ENCODE data around the gene SMIM23. TPM values are rescaled to one million over a fixed set of nuclear protein-coding genes. Genes with fewer than 3 reads are reported as not detected.

Gene SMIM23
- total RNA-seq: not detected
- long read RNA-seq: 0 reads

DNA sequence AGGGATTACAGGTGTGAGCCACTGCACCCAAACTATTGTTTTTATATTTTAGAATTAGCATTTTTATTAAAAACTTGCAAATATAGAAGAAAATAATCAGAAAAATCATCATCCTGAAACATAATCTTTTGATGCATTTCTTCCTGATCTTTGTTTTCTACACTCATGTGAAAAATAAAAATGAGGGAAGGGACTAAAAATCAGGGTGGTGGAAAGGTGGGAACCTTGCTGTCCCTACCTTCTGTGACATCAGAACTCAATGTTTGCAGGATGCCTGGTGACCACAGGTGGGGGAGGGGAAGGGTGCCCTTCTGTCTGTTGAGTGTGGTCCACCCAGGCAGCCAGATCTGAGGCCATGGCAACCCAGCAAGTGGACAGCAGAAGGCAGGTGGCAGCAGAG is at the start of gene SMIM23:
Gene SMIM23, plus strand, starts transcription at position 301 of the 400 bp plus-strand sequence. Its CDS starts 55 bp downstream, at position 356.
- DNase-seq: no peak
- no peak for ATAC-seq (ENCODE audit: poor library complexity)
- intact Hi-C loops (cut with DNase I): no loop called here

DNA sequence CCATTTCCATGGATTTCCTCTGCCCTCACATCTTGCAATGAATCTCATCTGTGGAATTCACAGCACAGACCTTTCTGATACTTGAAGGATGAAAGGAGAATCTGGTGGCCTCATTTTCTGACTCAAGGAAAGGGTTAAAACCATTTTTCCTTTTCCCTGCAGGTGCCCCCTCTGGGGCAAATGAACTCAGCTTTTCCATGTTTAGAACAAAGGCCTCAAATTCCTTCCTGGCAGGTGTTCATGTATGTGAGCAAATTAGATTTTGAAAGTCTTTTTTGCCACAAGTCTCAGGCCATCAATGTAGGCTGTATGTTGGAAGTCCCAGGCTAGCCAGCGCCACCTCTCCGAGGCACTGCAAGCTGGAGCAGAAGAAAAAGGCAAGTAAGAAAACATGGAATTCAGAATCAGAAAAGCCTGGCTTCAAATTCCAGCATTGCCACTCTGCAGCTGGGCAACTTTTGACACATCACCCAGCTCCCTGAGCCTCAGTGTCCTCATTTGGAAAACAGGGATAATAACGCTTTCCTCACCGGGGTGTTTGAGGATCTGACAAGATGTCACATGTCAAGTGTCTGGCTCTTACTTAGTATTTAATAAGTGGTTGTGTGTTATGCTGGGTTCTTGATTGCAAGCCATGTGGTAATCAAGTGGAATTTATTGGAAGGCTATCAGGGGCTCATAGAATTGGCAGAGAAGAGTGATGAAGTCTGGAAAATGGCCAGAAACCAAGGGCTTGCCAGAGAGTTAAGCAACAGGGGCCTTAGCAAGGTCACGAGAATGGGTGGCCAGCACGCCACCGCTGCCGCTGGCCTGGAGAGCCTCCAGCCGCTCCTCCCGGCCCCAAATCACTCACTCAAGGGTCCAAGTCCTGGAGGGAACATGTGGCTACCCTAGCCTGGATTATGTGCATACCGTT is 48.4 kb upstream of the SMIM23 start:
- DNase-seq (peak; percentile 82), ATAC-seq (ENCODE audit: poor library complexity) (peak; percentile 86)
- intact Hi-C loops (cut with DNase I): loop anchor here (10.0 kb wide), 1 partner anchor 108 kb away; no protein-coding TSS in a partner anchor

DNA sequence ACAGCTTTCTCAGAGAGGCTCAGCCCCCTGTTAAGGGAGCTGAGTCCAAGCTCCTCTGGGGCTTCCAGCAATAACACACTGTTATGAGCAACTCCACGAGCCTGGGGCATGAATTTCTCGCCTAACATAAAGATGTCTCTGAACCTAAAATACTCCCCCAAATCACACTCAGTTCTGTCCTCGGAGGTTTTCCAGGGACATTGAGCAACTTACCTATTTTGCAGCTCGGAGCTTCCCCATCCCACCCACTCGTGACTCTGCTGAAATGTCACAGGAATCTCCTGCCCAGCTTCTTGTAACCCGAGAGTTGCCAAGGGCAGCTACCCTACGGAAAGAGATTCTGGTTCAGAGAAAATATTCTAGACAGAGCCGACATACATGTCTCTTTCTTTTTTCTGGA is 47.1 kb upstream of the SMIM23 start:
- intact Hi-C loops (cut with DNase I): loop anchor here (10.0 kb wide), 1 partner anchor 106 kb away; no protein-coding TSS in a partner anchor
- ATAC-seq (ENCODE audit: poor library complexity) (no peak), DNase-seq (no peak)

DNA sequence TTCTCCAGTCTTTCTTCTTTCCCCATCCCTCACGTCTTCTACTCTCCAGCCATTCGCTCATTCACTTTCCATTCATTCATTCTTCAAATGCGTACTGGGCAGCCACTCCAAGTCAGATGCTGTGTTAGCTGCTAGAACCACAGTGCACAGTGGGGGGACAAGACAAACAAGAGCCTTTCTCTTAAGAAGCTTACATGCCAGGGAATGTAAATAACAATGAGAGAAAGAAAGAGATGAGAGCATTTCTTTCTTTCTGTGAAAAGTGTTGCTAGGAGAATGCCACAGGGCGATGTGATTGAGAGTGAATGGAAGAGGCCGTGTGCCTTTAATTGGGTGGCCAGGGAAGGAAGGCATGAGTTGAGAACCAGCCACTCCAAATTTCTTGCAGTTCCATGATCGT is 46.3 kb upstream of the SMIM23 start:
- intact Hi-C loops (cut with DNase I): loop anchor here (10.0 kb wide), 1 partner anchor 106 kb away; no protein-coding TSS in a partner anchor
- ATAC-seq (ENCODE audit: poor library complexity) (no peak), DNase-seq (no peak)

DNA sequence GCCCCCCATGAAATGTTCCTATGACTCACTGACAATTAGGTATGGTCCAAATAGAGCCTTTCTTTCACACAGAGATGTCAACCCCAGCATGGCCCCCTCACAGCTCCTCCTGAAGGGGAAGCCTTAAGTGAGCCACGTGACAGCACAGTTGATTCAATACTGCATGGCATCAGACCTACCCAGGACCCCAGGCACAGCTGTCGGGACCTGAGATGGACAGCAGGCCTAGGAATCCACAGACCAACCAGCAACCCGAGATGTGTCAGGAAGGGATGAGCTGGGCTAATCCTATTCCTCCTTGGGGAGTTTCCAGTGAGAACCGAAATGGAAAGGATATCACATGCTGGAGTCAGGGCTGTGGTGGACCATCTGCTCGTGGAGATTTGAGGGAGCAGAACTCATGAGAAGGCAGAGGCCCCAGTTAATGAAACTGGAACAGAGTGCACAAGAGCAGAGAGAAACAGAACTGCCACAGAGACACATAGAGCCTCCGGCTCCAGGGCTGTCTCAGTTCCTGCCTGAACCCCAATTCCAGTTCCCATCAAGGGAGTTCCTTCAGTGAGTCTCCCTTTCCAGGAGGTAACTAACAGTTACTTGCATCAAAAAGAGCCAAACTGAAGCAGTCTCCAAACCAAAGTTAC is 42.1 kb upstream of the SMIM23 start:
- DNase-seq: no peak
- no peak for ATAC-seq (ENCODE audit: poor library complexity)
- intact Hi-C loops (cut with DNase I): no loop called here

DNA sequence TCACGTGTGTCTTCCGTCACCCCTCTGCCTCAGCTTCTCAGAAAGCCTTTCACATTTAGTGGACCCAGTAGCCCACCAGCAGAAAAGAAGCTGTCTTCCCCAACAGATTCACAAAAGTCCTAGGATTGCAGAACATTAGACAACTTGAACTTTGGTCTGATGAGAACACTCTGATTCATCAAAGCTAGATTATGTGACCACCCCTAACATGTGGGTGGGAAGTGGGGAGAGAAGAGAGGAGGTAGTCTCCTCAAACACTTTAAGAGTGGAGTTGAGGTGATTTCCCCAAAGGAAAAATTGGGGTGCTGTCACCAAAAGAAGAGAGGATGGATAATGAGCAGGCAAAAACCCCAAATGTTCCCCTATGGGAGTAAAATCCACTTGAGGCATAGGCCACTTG is 41.4 kb upstream of the SMIM23 start:
- intact Hi-C loops (cut with DNase I): no loop called here
- ATAC-seq (ENCODE audit: poor library complexity): no peak
- no peak for DNase-seq

DNA sequence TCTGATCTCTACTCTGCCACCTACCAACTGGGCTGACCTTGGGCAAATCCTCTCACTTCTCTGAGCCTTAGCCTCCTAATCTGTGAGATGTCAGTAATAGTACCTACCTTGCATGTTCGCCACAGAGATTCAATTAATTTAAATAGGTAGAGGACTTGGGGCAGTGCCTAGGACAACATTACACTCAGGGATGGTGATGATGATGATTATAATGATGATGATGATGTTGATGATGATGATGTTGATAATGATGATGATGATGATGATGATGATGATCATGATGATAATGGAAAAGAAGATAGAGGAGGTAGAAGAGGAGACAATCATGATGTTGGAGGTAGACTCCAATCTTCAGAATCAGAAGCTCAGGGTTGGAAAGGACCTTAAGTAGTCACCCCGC is 40.7 kb upstream of the SMIM23 start:
- intact Hi-C loops (cut with DNase I): no loop called here
- ATAC-seq (ENCODE audit: poor library complexity) (no peak), DNase-seq (no peak)

DNA sequence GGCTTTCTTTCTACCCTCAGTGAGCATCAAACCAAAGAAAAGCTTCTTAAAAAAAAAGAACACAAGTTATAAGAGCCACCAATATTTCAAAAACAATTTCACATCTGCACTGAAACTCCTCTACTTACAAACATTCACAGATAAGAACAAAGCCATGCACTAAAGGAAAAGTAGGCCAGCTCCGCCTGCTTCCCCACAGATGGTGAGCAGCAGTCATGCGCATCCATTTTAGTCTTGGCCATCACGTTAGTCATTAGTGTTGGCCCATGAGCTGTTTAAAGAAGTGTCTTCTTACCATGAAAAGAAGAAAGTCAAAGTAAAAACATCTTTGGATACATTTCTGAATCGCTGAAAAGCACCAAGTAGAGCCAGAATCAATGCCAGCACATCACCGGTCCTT is 40.0 kb upstream of the SMIM23 start:
- ATAC-seq (ENCODE audit: poor library complexity) (peak; percentile 45), DNase-seq (no peak)
- intact Hi-C loops (cut with DNase I): no loop called here

DNA sequence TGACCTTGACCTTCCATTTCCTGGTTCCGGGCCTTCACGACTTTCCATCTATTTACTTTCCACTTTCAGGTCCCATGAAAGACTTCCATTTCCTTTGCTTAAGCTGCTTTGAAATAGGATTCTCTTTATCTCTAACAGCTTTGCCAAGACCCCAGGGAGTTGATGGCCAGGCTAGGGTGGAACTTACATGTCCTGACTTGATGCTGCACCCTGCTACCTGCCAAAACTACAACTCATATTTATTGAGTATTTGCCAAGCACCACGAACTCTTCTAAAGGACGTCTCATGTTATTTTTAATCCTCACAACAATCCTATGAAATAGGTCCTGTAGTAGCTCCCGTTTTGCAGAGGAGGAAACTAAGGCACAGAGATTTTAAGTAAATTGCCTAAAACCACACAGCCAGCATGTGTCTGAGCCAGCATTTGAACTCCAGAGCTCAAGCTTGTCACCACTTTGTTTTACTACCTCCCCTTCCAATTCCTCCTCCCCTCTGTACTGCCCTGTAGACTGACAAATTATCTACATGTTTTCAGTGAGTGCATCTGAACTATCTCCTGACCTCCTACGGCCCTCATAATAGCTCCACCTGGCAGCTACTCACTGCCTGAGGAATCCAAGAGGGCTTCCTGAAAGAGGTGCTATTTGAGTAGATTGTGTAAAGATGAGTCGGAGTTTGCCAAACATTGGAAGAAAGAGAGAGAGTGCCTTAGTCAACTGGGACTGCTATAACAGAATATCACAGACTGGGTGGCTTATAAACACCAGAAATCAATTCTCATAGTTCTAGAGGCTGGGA is 38.4 kb upstream of the SMIM23 start:
- DNase-seq (no peak), ATAC-seq (ENCODE audit: poor library complexity) (no peak)
- intact Hi-C loops (cut with DNase I): no loop called here

DNA sequence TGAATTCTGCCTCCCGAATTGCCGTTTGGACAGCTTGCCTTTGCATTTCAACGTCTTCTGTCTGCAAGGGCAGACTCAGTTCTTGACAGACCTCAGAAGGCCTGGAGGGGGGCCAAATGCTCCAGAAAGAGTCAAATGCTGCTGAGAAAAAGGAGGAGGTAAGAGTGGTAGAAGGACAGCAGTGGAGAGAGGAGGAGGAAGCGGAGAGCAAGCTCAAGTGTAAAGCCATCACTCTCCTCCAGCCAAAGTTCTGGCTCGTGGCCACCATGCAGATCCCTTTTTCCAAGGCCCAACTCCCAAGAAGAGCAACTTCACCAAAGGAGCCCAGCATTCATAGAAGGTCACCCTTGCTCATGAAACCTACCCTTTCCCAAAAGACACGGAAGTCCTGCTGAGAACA is 36.9 kb upstream of the SMIM23 start:
- intact Hi-C loops (cut with DNase I): no loop called here
- no peak for ATAC-seq (ENCODE audit: poor library complexity)
- DNase-seq: no peak

DNA sequence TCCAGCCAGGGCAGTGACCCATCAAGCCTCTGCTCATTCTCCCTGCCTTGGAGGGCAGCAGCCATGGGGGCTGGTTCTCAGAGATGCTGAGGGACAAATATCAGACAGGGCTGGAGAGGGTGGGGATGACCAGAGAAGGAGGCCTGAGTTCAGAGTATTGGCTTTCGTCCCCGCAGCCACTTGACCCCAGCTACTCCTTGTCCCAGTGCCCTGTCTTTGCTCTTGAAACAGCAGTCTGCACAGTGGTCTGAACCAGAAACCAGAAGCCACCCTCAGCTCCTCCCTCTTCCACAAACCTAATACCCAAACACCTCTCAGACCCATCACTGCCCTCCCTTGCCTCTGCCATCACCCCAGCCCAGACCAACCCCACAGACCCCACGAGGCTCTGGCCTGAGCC is 36.3 kb upstream of the SMIM23 start:
- ATAC-seq (ENCODE audit: poor library complexity) (peak; percentile 14), DNase-seq (no peak)
- intact Hi-C loops (cut with DNase I): no loop called here

DNA sequence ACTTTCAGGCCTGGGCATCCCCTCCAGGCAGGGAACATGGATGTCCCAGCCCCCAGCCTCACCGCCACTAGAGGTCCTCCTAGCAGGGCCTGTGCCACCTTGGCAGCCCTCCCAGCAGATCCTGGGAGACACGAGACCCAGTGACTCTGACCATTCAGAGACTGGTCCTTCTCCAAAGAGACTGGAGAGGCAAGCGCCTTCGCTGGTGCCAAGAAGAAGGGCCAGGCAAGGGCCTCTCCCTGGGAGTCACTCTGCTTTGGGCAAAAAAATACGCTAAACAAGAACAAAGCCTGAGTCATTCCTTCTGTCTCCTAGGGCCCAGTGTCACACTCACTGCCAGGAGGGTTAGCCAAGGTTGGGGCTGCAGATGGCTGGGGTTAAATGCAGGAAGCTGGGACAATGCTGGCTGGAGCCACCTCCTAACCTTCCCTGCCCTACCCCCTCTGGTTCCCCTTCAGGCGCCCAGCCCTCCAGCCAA is 35.3 kb upstream of the SMIM23 start:
- intact Hi-C loops (cut with DNase I): no loop called here
- ATAC-seq (ENCODE audit: poor library complexity): peak; percentile 81

DNA sequence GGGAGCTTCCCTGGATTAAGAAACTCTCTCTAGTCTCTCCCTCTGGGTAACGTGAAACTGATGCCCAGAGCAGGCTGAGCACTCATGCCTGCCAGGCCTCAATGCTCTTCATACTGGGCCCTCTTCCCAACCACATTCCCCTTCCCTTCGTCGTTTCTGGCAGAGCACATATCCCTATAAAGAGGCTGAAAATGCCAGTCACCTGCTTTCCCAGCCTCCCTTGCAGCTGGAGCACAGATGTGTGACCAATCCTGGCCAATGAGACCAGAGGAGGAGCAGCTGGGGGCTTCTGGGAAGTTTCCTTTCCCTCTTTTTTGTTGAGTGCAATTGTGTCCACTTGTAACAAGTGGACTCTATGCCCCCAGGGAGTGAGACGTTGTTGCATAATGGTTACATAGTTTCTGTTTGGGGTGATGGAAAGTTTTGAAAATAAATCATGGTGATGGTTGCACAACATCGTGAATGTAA is 30.2 kb upstream of the SMIM23 start:
- intact Hi-C loops (cut with DNase I): no loop called here
- DNase-seq: no peak
- ATAC-seq (ENCODE audit: poor library complexity): peak; percentile 62

More for the DNA sequence above, 35.3 kb upstream of the SMIM23 start:
- peak; percentile 80 for DNase-seq

DNA sequence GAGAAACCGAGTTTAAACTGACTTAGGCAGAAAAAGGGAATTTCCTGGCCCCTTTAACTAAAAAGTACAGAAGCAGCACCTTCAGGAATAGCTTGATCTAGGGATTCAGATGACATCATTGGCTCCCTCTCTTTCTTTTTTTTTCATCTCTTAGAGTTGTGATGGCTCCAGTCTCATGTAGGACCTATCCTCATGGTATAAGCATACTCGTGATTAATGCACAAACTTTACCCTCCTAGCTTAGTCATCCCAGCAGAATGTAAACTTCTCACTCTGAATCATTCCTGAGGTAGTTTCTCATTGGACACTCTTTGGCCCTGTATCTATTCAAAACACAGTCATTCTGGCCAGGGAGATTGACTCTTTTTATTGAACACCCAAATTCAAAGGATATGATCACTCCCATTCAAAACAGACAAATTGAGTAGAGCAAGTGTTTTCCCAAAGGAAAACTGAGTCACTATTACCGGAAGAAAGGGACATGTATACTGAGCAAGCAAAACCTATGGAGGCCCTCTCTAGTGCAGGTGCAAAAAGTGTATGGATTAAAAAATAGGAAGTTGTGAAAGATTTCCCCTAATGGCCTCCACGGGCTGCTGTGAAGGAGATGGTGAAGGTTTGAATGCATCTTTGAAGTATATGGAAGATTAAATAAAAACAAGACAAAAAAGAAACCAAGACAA is 27.6 kb upstream of the SMIM23 start:
- DNase-seq: no peak
- intact Hi-C loops (cut with DNase I): no loop called here
- no peak for ATAC-seq (ENCODE audit: poor library complexity)

DNA sequence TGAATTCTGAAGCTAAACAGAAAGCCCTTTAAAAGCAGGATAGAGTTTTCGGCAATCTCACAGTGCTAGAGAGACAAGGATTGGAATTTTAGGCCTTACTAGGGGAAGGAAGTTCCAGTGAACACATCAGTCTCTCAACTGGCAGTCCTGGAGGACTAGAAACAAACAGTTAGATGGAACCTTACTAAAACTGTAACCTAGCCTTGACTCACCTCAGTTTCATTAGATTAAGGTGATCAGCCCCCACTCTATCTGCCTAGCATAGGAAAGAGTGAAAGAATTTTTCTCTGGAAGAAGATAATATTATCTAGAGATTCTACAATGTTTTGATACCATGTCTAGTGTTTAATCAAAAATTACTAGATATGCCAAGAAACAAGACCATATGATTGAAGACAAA is 25.8 kb upstream of the SMIM23 start:
- intact Hi-C loops (cut with DNase I): no loop called here
- DNase-seq (no peak), ATAC-seq (ENCODE audit: poor library complexity) (no peak)

DNA sequence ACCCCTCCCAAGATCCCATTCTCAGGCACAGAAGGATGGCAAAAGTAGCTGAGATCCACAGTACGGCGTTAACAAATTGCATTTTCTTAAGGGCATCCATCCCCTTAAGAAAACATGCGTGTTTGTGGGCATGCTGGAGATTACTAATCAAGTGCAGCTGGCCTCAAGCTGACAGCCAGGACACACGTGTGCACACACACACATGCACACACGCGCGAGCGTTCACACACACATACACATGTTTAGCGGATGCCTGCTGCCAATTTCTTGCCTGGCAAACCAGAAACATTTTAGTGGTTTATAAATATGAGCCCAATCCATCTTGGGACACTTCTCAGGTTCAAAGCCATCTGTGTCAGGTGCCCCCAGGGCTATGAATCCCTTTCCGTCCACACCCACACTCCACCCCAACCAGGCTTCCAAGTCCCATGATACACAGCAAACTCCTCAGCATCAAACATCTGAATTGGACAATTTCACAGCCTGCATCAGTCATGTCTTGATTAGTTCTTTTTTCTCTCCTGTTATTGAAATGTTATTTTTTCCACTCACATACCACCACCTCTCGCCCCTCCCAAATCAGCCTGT is 23.5 kb upstream of the SMIM23 start:
- no peak for DNase-seq
- no peak for ATAC-seq (ENCODE audit: poor library complexity)
- intact Hi-C loops (cut with DNase I): no loop called here

DNA sequence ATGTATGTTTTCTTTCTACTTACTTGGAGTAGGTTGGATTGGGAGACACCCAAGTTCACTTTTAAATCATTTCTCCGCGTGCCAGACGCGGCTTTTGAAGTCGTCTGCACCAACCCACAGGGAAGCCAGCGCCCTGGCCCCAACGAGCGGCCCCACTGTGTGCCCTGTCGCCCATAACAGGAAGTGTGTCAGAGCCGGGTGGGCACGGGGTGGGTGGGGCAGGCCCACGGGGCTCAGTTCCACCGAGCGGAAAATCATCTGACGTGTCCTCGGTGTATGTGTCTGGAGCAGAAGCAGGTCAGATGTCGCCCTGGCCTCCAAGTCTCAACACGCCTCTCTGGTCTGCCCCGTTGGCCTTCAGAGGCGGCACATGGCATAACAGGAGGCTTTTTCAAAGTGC is 22.7 kb upstream of the SMIM23 start:
- DNase-seq (no peak), ATAC-seq (ENCODE audit: poor library complexity) (no peak)
- intact Hi-C loops (cut with DNase I): no loop called here

DNA sequence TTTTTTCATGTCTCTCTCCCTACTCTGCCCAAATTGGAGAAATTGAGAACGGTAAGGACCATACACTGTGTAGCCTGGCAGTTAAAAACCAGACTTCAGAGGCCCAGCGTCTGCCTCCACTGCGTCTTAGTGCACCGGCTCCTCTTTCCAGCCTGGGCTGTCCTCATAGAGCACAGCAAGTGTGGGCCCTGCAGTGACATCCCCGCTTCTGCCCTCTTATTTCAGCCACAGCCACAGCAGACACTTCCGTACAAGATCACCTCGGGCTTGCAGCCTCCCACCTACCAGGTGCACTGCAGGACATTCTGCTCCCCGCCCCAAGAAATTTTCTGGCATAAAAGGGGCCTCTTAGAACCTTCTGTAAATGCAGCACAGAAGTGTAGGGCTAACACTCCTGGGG is 21.4 kb upstream of the SMIM23 start:
- intact Hi-C loops (cut with DNase I): no loop called here
- no peak for ATAC-seq (ENCODE audit: poor library complexity)
- DNase-seq: no peak

Data from Right ventricle myocardium superior (tissue), 1 donor.